NOMO-1 (cell line): ENCODE results near the gene ARPC1B.
"Not testable (repeated sequence)": the region's sequence is repeated elsewhere in the genome, so short reads cannot be mapped to it uniquely, and the experiment has no call there.

Experiments
- DNase-seq, 2 experiments: peaks; one replicate each; lab custom pipeline; 2025; ENCODE audit not compliant: unreplicated experiment in 2 of 2; lab: John Stamatoyannopoulos, UW

The ARPC1B gene

DNA sequence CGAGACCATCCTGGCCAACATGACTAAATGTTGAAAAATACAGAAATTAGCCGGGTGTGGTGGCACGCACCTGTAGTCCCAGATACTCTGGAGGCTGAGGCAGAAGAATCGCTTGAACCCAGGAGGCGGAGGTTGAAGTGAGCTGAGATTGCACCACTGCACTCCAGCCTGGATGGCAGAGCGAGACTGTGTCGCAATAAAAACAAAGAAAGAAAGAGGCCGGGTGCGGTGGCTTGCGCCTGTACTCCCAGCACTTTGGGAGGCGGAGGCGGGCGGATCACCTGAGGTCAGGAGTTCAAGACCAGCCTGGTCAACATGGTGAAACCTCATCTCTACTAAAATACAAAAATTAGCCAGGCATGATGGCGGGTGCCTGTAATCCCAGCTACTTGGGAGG, 12.7 kb downstream of the ARPC1B start:
- DNase-seq, result not testable (repeated sequence)

DNA sequence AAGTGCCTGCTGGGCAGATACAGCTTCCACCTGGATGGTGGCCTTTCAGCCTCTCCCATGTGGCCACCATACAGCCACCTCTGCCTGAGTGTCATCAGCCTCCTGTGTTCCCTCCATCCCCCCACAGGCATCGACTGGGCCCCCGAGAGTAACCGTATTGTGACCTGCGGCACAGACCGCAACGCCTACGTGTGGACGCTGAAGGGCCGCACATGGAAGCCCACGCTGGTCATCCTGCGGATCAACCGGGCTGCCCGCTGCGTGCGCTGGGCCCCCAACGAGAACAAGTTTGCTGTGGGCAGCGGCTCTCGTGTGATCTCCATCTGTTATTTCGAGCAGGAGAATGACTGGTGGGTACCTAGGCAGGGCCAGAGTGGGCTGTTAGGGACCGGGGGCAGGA, 13.4 kb downstream of the ARPC1B start:
- no peak for DNase-seq

DNA sequence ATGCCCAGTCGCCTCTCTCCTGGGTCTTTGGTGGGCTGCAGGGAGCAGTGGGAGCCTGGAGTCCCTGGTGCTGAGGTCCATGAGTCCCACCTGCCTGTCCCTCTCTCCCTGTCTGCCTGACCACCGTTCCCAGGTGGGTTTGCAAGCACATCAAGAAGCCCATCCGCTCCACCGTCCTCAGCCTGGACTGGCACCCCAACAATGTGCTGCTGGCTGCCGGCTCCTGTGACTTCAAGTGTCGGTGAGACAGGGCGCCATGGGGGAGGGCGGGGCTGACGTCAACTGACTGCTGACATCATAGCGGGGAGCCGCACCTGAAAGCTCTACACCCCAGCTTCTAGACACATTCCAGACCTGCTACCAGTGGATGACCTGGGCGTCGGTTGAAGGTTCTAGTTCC, 15.2 kb downstream of the ARPC1B start:
- DNase-seq, result no peak

DNA sequence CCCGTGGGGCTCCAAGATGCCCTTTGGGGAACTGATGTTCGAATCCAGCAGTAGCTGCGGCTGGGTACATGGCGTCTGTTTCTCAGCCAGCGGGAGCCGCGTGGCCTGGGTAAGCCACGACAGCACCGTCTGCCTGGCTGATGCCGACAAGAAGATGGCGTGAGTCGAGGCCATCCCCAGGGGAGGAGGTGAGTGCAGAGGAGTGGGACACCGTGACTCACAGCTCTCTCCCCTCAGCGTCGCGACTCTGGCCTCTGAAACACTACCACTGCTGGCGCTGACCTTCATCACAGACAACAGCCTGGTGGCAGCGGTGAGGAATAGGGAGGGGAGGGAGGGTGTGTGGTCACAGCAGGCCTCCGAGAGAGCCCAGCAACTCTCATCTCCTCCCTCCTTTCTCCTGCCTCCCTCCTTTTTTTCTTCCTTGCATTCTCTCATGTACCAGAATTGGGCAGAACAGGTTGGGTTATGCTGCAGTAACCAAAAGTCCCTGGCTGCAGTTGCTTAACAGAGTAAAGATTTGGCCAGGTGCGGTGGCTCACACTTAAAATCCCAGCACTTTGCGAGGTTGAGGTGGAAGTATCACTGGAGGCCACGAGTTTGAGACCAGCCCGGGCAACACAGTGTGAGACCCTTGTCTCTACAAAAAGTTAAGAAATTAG, 16.5 kb downstream of the ARPC1B start:
- no peak for DNase-seq

DNA sequence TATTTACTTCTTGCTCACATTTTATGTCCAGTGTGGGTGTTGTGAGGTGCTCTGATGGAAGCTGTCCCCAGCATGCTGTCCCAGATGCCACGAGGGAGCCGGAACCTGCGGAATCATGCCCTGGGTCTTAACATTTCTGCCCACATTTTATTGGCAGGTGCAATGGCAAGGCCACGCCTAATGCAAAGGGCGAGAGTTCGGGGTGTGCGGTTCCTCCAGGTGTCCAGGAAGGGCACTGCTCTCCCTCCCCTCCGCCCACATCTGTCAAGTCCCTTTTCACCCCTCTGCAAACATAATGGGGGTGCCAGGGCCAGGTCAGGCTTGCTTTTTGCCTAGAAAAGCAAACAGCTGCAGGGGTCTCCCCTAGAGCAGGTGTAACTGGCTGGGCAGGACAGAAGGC, 17.5 kb downstream of the ARPC1B start:
- no peak for DNase-seq

DNA sequence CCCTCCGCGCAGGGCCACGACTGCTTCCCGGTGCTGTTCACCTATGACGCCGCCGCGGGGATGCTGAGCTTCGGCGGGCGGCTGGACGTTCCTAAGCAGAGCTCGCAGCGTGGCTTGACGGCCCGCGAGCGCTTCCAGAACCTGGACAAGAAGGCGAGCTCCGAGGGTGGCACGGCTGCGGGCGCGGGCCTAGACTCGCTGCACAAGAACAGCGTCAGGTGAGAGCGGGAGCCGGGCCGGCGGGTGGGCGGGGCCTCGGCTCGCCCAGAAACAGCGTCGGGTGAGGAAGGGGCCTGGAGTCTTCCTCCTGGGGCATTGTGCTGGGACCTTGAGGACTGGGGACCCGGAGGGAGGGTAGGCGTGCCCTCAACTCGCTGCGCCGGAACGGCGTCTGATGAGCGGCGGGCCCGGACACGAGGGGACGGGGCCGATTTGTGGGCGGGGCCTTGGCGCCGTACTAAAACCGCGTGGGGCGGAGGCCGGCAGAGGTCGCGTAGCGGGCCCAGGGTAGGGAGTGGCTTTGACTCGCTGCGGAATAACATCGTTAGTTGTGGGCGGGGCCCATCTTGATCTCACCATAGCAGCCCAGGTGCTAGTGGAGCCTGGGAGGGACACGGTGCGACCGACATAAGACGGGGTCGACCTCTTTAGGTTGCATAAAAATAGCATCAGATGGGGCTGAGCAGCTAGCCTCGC, 18.3 kb downstream of the ARPC1B start:
- DNase-seq, result no peak

DNA sequence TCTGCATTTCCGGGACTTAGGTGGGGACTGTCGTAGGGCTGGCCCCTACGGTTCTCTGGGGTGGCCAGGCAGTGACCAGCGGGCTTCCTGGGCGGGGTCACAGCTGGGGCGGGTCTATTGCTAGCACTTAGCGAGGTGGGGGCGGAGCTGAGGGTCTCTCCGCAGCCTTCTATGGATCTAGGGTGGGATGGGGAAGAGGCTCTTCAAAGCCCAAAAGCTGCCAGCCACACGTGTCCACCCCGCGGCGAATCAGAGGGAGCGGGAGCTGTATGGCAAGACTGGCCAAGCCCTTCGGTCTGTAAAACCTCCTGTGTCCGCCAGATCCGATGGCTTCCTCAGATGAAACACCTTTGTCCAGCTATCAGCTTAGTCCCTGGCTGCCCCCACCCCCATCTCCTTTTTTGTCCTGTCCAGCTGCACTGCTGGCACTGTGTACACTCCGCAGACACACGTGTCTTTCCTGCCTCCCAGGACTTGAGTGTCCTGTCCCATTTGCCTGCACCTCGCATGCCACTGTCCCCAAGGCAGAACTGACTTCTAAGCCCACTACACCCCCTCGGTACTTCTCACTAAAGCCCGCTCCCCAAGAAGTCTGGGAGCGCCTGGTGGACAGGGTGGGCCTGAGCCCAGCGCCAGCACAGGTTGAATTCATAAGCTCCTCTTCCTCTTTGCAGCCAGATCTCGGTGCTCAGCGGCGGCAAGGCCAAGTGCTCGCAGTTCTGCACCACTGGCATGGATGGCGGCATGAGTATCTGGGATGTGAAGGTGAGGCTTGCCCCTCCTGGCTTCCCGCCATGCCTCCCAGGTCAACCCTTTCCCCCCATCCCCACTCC, 19.0 kb downstream of the ARPC1B start:
- no peak for DNase-seq

DNA sequence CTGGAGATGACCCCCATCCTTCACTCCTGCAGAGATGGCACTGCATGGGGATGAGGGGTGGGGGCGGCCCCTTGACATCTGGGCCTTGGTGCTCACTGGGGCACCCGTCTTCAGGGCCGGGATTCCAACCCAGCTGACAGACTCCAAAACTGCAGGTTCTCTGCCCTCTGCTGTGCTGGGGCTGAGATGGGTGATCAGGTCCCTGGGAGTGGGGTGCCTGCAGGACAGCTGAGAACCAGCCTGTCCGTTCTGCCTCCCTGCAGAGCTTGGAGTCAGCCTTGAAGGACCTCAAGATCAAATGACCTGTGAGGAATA, 19.6 kb downstream of the ARPC1B start:
- DNase-seq, result no peak

DNA sequence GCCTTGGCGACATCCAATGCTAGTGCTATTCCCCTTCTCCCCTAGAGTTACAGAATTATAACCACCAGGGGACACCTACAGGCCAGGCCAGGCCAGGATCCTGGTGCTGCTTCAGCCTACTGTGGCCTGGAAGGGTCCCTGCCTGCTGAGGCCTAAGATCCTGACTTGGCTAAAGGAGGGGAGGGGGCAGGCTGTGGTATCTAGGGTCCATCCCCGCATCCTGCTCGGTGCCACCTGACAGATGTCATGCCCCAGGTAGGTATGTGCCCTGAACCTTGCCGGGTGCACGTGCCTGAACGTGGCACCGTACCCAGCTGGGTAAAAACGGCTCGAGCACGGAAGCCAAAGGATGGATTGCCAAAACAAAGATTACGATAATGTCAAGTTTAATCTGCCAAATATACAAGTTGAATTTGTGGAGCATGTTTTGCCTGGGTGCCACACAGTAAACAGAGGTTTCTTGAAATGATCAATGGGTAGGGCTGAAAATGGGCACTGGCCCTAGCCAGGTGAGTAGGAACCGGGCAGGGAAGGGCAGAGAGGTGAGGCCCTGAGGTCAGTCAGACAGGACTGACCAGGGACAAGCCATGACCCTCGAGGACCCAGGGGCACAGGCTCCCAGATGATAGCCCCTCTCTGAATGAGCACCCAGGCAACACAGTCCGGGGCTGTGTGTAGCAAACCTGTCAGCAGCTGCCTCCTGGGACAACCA, 21.2 kb downstream of the ARPC1B start:
- no peak for DNase-seq

DNA sequence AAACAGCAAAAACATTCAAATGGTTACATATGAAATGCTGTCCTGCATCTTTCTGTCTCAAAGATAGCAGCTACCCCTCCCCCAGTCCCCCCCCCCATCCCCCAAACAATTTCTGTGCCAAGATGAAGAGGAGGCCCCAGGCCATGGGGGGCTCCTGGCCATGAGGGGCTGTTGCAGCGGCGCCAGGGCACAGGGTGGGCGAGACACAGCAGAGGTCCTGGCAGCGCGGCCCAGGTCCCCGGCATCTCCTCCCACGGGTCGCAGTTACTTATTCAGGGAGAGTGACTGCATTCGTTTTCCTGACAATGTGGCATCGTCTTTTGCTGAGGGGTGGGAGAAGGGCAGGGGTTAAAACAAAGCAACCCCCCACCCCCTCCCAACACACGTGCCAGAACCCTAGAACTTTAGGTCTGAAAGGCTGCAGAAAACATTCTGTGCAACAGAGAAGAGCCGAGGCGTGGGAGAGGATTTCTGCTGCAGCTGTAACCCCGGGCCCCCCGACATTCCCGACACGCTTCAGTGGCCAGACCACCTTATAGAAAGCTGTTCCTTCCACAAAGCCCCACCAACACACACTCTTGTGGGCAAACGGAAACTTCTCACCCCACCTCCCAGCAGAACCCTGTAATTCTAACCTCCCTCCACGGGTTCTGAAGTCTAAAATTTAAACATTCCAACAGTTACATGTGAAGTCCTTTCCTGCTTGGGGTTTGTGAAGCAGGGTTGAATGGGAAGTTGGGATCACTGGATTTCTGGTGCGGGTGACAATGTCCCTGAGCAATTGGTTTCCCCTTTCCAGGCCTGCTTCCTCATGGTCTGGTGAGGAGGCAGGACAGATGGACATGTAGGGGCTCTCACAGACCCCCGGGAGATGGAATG, 22.1 kb downstream of the ARPC1B start:
- DNase-seq, result no peak

DNA sequence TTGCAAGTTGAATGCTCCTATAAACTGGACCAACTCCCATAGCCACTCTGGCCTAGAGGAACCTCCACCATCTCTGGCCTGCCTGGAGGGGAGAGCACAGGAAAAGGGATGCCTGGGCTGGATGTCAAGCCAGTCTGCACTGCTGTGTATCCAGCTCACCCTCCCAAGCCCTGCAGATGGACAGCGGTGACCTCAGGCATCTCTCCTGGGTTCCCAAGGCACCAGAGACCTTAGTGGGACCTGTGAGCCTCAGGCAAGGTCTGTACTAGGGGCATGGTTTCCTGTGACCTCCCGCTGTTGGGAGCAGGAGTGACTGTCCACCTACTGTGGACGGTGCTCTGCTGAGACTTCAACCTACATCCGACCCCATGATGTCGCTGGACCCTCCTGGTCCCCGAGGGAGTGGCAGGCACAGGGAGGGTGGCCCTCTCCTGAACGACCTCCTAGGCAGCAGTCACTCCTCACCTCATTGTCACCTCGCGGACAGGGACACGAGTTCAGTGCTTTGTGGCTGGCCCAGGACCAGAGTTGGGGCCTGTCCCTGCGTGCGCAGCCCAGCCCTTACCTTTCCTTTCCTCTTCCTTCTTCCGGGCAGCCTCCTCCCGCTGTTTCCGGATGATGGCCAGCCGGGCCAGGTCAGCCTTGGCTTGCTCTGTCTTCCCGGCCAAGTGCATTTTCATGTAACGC, 22.9 kb downstream of the ARPC1B start:
- no peak for DNase-seq

DNA sequence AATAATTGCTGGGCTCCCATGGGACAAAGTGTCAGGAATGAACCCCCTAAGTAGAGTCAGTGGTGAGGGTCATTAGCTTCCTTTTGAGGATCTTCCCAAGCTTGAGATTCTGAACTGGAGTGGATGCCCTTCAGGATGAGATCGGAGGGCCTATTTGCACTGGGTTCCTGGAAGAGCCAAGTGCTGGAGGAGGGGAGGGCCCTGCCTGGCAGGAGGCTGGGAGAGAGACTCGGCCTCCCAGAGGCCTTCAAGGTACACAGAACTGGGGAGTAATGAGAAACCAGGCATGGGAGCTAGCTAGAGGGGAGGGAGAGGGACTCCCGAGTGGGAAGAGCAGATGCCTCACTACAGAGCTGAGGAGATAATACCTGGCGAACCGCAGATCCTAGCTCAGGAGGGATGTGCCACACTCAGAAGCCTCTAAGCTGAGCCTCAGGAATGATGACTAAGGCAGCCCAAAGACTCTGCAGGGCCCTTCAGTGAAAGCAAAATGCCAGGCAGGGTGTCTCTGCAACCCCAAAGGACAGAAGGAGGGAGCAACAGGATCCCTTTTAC, 24.4 kb downstream of the ARPC1B start:
- no peak for DNase-seq

DNA sequence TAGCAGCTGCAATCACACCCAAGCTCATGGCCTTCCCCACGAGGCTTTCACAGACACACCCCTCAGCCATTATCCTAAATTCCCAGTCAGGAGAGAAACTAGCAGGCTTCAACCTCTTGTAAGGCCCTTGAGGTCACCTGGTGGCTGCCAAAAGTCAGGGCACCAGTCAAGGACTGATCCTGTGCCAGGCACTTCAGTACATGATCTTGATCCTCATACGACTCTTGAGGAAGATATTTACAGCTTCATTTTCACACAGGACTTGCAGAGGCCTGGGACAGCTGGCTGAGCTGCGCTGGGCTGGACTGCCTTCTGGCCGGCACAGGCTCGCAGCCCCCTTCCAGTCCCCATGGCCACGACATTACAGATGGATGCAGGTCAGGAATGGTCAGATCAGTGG, 25.1 kb downstream of the ARPC1B start:
- no peak for DNase-seq

DNA sequence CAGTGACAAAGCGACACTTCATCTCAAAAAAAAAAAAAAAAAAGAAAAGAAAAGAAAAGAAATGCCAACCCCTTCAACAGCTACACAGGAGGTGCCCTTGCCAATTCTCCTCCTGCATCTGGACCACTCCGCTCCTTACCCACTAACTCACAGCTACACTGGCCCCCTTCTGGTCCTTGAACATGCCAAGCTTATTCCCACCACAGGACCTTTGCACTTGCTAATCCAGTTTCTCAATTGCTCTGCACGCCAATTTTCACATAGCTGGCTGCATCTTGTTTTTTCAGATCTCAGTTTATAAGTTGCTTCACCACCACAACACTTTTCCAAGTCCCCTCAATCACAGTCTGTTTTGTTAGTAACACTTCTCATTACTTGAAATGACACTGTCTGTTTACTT, 28.3 kb downstream of the ARPC1B start:
- DNase-seq, result no peak

DNA sequence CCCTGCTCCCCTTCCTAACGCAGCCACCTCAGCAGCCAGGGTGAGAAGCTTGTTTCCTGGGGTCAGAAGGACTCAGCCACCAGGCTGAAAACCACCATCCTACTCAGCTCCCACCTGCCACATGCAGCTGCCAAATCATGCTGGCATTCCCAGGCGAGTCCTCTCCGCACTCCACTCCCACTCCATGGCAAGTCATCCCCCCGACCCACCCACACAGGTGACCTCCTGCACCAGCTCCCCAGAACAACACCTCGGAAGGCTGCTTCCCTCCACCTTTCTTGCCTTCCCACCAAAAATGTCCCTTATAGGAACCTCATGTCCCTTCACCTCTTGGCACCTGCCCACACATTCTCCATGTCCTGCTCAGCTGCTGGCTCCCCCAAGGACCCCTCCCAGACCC, 29.2 kb downstream of the ARPC1B start:
- no peak for DNase-seq

DNA sequence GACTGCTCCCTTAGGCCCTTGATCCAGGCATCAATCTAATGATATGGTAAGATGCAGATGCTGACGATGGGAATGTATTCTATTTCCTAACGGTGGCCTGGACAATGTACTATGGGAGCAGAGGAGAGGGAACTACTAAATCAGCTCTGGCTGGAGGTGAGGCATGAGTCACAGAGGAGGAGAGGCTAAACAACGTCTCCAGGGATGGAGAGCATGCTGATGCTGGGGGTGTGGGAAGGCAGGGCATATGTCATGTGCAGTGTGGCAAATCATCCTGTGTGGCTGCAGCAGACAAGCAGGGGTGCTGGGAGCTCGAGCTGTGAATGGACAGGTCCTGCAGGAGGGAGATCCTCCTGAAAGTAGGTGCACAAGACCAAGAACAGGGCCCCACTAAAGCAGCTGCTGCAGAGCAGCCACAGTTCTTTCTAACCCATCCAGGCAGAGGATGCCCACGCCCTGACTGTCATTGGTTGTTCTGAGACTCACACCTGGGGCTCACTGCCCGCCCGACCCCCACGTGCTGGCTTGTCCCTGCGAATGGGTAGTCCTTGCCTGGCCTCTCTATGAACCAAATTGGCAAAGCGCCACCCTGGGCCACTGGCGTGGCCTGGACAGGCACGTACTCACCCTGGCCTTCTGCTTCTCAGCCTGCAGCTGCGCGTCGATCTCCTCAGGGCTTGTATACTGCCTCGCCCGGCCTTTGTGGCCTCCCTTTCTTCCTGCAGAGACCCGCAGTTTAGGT, 29.9 kb downstream of the ARPC1B start:
- DNase-seq, result no peak

DNA sequence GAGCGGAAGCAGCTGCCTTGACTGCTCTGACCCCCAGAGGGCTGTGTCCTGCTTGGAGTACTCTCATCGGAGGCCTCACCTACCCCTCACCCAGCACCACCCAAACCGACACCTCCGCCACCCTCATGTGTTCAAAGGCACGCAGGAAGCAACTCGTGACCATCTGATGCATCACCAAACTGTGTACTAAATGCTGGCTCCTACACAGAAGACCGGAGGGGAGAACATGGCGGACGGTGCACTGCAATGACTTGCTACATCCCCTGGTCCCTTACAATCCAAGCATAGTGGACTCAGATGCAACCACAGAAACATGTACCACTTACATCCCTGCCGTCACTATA, 30.4 kb downstream of the ARPC1B start:
- DNase-seq, result no peak

DNA sequence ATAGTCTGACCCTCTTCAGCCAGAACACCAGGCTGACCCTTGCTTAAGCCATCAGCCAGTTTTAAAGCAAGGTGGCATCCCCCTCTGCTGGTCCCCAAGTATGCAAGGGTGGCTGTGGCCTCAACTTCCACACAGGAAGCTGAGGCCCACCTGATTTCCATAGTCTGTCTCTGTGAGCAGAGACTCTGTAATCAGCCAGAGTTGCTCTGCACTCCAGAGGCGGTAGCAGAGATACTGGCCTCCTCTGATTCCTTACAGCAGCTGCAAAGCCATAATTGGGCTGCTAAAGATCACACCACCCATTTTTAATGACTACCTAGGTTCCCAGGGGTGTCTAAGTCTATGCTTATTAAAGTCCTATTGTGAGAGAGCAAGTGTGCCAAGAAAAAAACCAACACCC, 32.0 kb downstream of the ARPC1B start:
- DNase-seq, result no peak

DNA sequence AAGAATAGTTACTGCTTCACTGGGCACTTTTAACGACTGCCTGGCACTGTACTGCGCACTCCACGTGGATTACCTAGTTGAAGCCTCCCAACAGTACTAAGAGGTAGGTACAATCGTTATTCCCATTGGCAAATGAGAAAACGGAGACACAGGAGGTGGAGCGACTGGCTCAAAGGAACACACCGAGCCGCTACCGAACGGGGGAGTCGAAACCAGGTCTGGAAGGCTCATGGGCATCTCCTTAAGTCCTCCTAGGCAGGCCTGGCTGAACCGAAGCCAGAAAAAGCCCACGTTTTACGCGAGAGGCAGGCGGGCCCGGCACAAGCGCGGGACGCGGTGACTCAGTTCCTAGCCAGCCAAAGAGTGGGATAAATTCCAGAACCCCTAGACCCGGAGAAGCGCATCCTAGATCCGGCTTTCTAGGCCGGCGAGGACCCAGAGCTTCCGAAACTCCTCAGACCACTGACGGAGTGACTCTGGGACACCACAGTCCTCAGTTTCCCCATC, 33.4 kb downstream of the ARPC1B start:
- DNase-seq, result no peak
